Gastrocnemius medialis (tissue), 4 donors: ENCODE data around the gene RALY. TPM values are rescaled to one million over a fixed set of nuclear protein-coding genes. Genes with fewer than 3 reads are reported as not detected.

Experiments used
- ATAC-seq, 2 donors: fragments of 150-250 bp; one replicate each; pipeline ENCODE4 v1.9.1; 2016
- DNase-seq, 2 donors: peaks; one replicate each; pipeline ENCODE4 v3.0.0-alpha.2; 2019
- H3K27ac ChIP-seq, 4 donors: fragments of 200-600 bp; sonication (generic); 1 replicate in 1 of 4; 2 replicates in 3 of 4; pipeline ENCODE4 v1.5.1; 2016 to 2018; ENCODE audit warnings: mild to moderate bottlenecking in 2 of 4, moderate library complexity in 1 of 4
- H3K27me3 ChIP-seq, 3 donors: fragments of 200-600 bp; sonication (generic) in 2 of 3; 1 replicate in 1 of 3; 2 replicates in 2 of 3; pipeline versions ENCODE4 v1.5.1 to v1.6.0; 2016 to 2019; ENCODE audit warnings: mild to moderate bottlenecking in 1 of 3, moderate library complexity in 1 of 3
- H3K36me3 ChIP-seq, 2 donors: fragments of 200-600 bp; sonication (generic) in 1 of 2; one replicate each; pipeline ENCODE4 v1.5.1; 2017 to 2018
- H3K4me1 ChIP-seq, 2 donors: fragments of 200-600 bp; sonication (generic) in 1 of 2; one replicate each; pipeline ENCODE4 v1.5.1; 2016 to 2017; ENCODE audit warnings: mild to moderate bottlenecking in 2 of 2
- H3K4me3 ChIP-seq, 4 donors: fragments of 200-600 bp; sonication (generic) in 3 of 4; 1 replicate in 1 of 4; 2 replicates in 3 of 4; pipeline ENCODE4 v1.5.1; 2016 to 2019; ENCODE audit warnings: mild to moderate bottlenecking in 2 of 4
- H3K9me3 ChIP-seq, 3 donors: fragments of 200-600 bp; sonication (generic) in 2 of 3; 1 replicate in 1 of 3; 2 replicates in 2 of 3; pipeline ENCODE4 v1.5.1; 2016 to 2019
- CTCF ChIP-seq, 5 experiments: fragments of 450-650 bp in 3 of 5; fragments of 200-600 bp in 2 of 5; sonication (generic) in 2 of 5; IDR thresholded peaks in 4 of 5; conservative IDR thresholded peaks in 1 of 5; 1 replicate in 4 of 5; 2 replicates in 1 of 5; pipeline ENCODE4 v1.5.1; 2016 to 2019; ENCODE audit warnings: antibody characterized with exemption in 5 of 5, mild to moderate bottlenecking in 3 of 5, moderate library complexity in 3 of 5
- POLR2A ChIP-seq, 2 donors: fragments of 450-650 bp; IDR thresholded peaks; one replicate each; pipeline ENCODE4 v1.6.1; 2017; ENCODE audit warnings: antibody characterized with exemption in 2 of 2, mild to moderate bottlenecking in 2 of 2, moderate library complexity in 2 of 2
- in situ Hi-C, 4 donors: fragments of 200-750 bp; cut with MboI; loops; one replicate each; pipeline versions ENCODE4 v1.15.0 to v1.8.0; 2017; ENCODE audit warnings: low sequenced_read_pairs in 4 of 4
- intact Hi-C: fragments of 100-400 bp; cut with DNase I; formaldehyde crosslinking; loops from one replicate; pipeline ENCODE4 v1.15.1; 2023; ENCODE audit warnings: low total_unique reads
- total RNA-seq, 4 donors: library from RNA; depleted of rRNA; stranded (reverse); fragments of >200 nt; gene quantifications; one replicate each; pipeline versions ENCODE4 v1.1.0 to v1.2.3, GENCODE V29; 2016

The RALY gene
- total RNA-seq, 4 donors from 2014 or later = 69.0 to 119 (median 93.1) TPM

GRCh38 chr20:33986560-33987216 is 7.0 kb upstream of the RALY start:
- H3K9me3 ChIP-seq = no peaks in the 10 kb centered on the region
- H3K36me3 ChIP-seq = no peaks in the 10 kb centered on the region
- no peak overlapping the region for H3K4me3 ChIP-seq
- H3K27me3 ChIP-seq = no peaks in the 10 kb centered on the region
- no peak overlapping the region for H3K27ac ChIP-seq
- in situ Hi-C loops (no loop called here), intact Hi-C loops (no loop called here)
- no peak for DNase-seq
- TF ChIP-seq CTCF (IDR thresholded peaks at IDR 0.05 in 4 of 5, conservative IDR thresholded peaks at IDR 0.05 in 1 of 5) (no peak), POLR2A (IDR thresholded peaks at IDR 0.05) (no peak)
- H3K4me1 ChIP-seq = no peaks in the 10 kb centered on the region
- no peak for ATAC-seq

GRCh38 chr20:33990075-33990474 is 3.6 kb upstream of the RALY start:
- no peak for TF ChIP-seq POLR2A (IDR thresholded peaks at IDR 0.05)
- intact Hi-C loops = loop anchor here (5.0 to 10.0 kb wide), 3 partner anchors 325 to 1635 kb away; partner anchors contain the start of genes ACTL10, ASXL1, C20orf144 and DYNLRB1
- Histone ChIP-seq H3K4me3 (no peak overlapping the region), H3K27ac (no peak overlapping the region), H3K27me3 (no peaks in the 10 kb centered on the region), H3K9me3 (no peaks in the 10 kb centered on the region), H3K36me3 (no peaks in the 10 kb centered on the region), H3K4me1 (peaks cover 10 to 12% of the 10 kb centered on the region in 2 donors)
- no peak for DNase-seq
- ATAC-seq = no peak
- in situ Hi-C loops = loop anchor here in 2 of 4 donors (10.0 kb wide), 2 partner anchors 55 to 95 kb away; no protein-coding TSS in a partner anchor

GRCh38 chr20:33991502-33991901 is 2.2 kb upstream of the RALY start:
- H3K4me3 ChIP-seq = no peak overlapping the region
- ATAC-seq = no peak
- H3K27ac ChIP-seq = no peak overlapping the region
- H3K36me3 ChIP-seq = no peaks in the 10 kb centered on the region
- DNase-seq = no peak
- H3K27me3 ChIP-seq = no peaks in the 10 kb centered on the region
- no peak for TF ChIP-seq CTCF (IDR thresholded peaks at IDR 0.05 in 4 of 5, conservative IDR thresholded peaks at IDR 0.05 in 1 of 5)
- no peak for TF ChIP-seq POLR2A (IDR thresholded peaks at IDR 0.05)
- in situ Hi-C loops = loop anchor here in 2 of 4 donors (10.0 kb wide), 2 partner anchors 53 to 93 kb away; no protein-coding TSS in a partner anchor
- peaks cover 24 to 27% of the 10 kb centered on the region in 2 donors for H3K4me1 ChIP-seq
- intact Hi-C loops = loop anchor here (5.0 to 10.0 kb wide), 3 partner anchors 327 to 1637 kb away; partner anchors contain the start of genes ACTL10, ASXL1, C20orf144 and DYNLRB1
- H3K9me3 ChIP-seq = no peaks in the 10 kb centered on the region

GRCh38 chr20:33992145-33992922 is 1.4 kb upstream of the RALY start:
- Histone ChIP-seq H3K27ac (peak overlapping the region; percentile 94 to 99 (median 98)), H3K27me3 (no peaks in the 10 kb centered on the region), H3K36me3 (no peaks in the 10 kb centered on the region), H3K4me1 (peaks cover 32 to 35% of the 10 kb centered on the region in 2 donors), H3K9me3 (no peaks in the 10 kb centered on the region), H3K4me3 (peak overlapping the region; percentile 76 to 99 (median 89))
- intact Hi-C loops (loop anchor here (2.0 to 10.0 kb wide), 4 partner anchors 260 to 1638 kb away; partner anchors contain the start of genes ACTL10, ASXL1, C20orf144 and DYNLRB1), in situ Hi-C loops (loop anchor here in 2 of 4 donors (10.0 kb wide), 2 partner anchors 52 to 92 kb away; no protein-coding TSS in a partner anchor)
- ATAC-seq (peak in 1 of 2 donors; percentile 4), DNase-seq (no peak)
- TF ChIP-seq CTCF (IDR thresholded peaks at IDR 0.05 in 4 of 5, conservative IDR thresholded peaks at IDR 0.05 in 1 of 5) (no peak), POLR2A (IDR thresholded peaks at IDR 0.05) (no peak)
